Muscle of leg (tissue), 11 donors: ENCODE results near the gene MIOX. TPM values are rescaled to one million over a fixed set of nuclear protein-coding genes. Genes with fewer than 3 reads are reported as not detected.
A peak's percentile ranks its signal among the peaks of the same experiment; 100 is the strongest.

Experiments
- DNase-seq: peaks from one replicate; pipeline ENCODE4 v3.0.0; 2013
- H3K27ac ChIP-seq: one replicate; pipeline ENCODE4 v1.5.1; 2013; ENCODE audit warnings: mild to moderate bottlenecking, low read length, control low read depth
- H3K27me3 ChIP-seq: one replicate; pipeline ENCODE4 v1.6.1; 2013; ENCODE audit warnings: low read length; ENCODE audit not compliant: control insufficient read depth, insufficient read depth
- H3K36me3 ChIP-seq: one replicate; pipeline ENCODE4 v1.6.1; 2013; ENCODE audit warnings: low read length; ENCODE audit not compliant: control insufficient read depth, insufficient read depth
- H3K4me1 ChIP-seq: one replicate; pipeline ENCODE4 v1.6.1; 2013; ENCODE audit warnings: low read length; ENCODE audit not compliant: control insufficient read depth, insufficient read depth
- H3K4me3 ChIP-seq: one replicate; pipeline ENCODE4 v1.5.1; 2013; ENCODE audit warnings: low read length, control low read depth
- H3K9me3 ChIP-seq: replicated peaks from 2 replicates; pipeline ENCODE4 v1.6.1; 2013; ENCODE audit warnings: low read depth, low read length; ENCODE audit not compliant: control insufficient read depth
- WGBS: methylation state at CpG from one replicate; pipeline ENCODE4 v1.1.5; 2013; ENCODE audit warnings: missing lambda C conversion rate; ENCODE audit not compliant: insufficient coverage; 5-methylcytosine and 5-hydroxymethylcytosine counted together
- polyA plus RNA-seq, 8 donors: library from polyadenylated mRNA; unstranded; fragments of 120-200 nt; gene quantifications; one replicate each; pipeline versions ENCODE4 v1.2.1 to v1.2.3, GENCODE V29; 2013; ENCODE audit warnings: inconsistent platforms in 1 of 8, low replicate concordance in 1 of 8; ENCODE audit not compliant: insufficient read length in 8 of 8, insufficient read depth in 1 of 8
- total RNA-seq: library from RNA; stranded (reverse); fragments of 120-200 nt; gene quantifications from one replicate; pipeline ENCODE4 v1.2.4, GENCODE V29; 2013

The MIOX gene
- total and polyA plus RNA-seq, 9 donors, result 0.08 to 0.12 (median 0.10) TPM; not detected in 5

DNA sequence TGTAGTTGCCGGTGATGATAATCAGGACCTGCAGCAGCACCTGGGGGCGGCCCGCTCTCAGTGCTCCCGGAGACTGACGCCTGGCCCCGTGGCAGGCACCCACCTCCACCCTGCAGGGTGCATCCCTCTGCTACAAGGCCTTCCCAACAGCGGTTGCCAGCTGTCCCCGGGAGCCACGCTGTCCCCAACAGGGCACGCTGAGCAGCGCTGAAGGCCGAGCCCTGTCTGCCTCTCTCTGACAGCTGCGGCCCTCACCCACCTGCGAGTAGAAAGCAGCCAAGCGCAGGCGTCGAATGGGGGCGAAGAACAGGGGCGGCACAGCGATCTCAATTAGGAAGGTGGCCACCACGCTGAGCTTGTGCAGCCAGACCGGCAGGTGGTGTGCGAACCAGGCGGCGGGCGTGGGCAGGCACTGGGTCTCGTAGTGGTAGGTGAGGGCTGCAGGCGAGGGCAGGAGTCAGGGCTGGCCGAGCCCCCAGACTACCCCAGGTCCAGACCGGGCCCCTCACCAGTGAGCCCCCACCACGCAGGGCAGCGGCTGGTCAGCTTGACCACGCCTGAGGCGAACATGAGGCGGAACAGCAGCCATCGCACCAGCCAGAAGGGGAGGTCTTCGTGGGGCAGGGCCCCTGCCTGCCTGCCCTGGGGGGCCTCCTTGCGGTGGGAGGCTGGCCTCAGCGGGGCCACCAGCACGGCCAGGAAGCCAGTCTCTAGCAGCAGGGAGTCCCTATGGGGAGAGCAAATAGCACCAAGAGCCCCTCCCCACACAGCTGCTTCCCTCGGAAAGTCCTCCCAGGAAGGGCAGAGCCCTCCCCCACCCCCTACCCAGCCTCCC lies 19.3 kb downstream of the MIOX start:
- peak overlapping the region; percentile 83 for H3K4me3 ChIP-seq
- no peak overlapping the region for H3K27ac ChIP-seq
- 83% methylated on average over 30 of the region's 41 CpGs for WGBS
- no peak for DNase-seq
- H3K36me3 ChIP-seq, result peaks cover 30% of the 10 kb centered on the region
- no peaks in the 10 kb centered on the region for H3K27me3 ChIP-seq
- H3K4me1 ChIP-seq, result peaks cover 25% of the 10 kb centered on the region
- no peaks in the 10 kb centered on the region for H3K9me3 ChIP-seq

DNA sequence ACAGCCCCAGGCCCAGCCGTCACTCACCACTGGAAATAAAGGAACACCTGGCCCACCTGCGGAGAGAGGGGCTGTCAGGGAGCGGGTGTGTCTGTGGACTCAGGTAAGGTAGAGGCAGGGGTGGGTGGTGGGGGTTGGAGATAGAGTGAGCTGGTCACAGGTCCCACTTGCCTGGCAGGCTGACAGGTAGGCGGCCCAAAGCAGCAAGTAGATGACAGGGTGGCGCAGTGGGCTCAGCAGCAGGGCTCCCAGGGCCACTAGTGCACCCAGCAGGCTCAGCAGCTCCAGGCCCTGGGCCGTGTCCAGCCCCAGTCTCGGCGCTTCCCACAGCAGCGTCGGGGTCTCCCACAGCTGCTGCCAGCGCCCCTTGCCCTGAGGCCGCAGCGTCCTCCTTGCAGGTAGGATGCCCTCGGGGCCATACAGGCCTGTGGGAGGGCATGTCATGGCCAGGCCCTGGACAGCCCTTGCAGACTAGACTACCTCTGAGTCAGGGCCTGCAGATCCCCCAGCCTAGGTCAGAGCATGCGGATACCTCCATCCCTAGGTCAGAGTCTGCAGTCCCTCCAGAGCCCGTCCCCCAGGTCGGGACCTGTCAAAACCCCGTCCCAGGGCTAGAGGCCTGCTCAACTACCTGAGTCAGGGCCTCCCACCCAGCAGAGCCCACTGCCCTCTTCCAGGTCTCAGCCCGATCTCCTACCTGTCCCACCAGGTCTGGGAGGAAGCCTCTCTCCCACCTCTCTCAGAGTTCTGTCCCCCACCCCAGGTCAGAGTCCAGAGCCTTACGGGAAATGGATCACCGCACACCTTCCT lies 20.2 kb downstream of the MIOX start:
- WGBS, result 14% methylated on average over 20 of the region's 21 CpGs
- H3K36me3 ChIP-seq, result peaks cover 30% of the 10 kb centered on the region

DNA sequence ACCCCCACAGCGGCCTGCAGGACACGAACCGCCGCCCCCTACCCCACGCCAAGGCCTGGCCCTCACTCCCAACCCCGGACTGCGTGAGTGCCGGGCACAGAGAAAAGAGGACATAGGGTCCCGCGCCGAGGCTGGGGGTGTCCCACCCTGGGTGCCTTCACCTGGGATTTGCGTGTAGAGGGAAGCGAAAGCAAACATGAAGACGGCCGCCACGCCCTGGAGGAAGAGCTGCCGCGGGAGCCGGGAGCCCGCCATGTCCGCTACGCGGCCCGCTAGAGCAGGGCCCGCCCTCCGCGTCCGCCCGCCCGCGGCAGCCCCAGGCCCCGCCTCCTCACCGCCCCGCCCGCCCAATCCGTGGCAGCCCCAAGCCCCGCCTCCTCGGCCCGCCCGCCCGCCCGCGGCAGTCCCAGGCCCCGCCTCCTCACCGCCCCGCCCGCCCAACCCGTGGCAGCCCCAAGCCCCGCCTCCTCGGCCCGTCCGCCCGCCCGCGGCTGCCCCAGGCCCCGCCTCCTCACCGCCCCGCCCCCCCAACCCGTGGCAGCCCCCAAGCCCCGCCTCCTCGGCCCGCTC lies 20.8 kb downstream of the MIOX start, which contains the start of gene LMF2:
Gene LMF2 (minus strand): TSS at position 282 of the 570 bp plus-strand sequence. CDS start 27 bp downstream, at position 255.
- peaks cover 25% of the 10 kb centered on the region for H3K4me1 ChIP-seq
- H3K36me3 ChIP-seq, result peaks cover 30% of the 10 kb centered on the region
- H3K9me3 ChIP-seq, result no peaks in the 10 kb centered on the region
- peak within 1 kb of the TSS; percentile 96 for H3K27ac ChIP-seq
- H3K27me3 ChIP-seq, result no peaks in the 10 kb centered on the region
- no peak for DNase-seq
- H3K4me3 ChIP-seq, result peak within 1 kb of the TSS; percentile 83
- WGBS, result 0% methylated on average over 20 of the region's 62 CpGs

More for the DNA sequence above, 20.2 kb downstream of the MIOX start:
- no peaks in the 10 kb centered on the region for H3K27me3 ChIP-seq
- peak; percentile 42 for DNase-seq
- H3K4me3 ChIP-seq, result peak overlapping the region; percentile 83
- no peaks in the 10 kb centered on the region for H3K9me3 ChIP-seq
- H3K27ac ChIP-seq, result peak overlapping the region; percentile 78
- H3K4me1 ChIP-seq, result peaks cover 25% of the 10 kb centered on the region

DNA sequence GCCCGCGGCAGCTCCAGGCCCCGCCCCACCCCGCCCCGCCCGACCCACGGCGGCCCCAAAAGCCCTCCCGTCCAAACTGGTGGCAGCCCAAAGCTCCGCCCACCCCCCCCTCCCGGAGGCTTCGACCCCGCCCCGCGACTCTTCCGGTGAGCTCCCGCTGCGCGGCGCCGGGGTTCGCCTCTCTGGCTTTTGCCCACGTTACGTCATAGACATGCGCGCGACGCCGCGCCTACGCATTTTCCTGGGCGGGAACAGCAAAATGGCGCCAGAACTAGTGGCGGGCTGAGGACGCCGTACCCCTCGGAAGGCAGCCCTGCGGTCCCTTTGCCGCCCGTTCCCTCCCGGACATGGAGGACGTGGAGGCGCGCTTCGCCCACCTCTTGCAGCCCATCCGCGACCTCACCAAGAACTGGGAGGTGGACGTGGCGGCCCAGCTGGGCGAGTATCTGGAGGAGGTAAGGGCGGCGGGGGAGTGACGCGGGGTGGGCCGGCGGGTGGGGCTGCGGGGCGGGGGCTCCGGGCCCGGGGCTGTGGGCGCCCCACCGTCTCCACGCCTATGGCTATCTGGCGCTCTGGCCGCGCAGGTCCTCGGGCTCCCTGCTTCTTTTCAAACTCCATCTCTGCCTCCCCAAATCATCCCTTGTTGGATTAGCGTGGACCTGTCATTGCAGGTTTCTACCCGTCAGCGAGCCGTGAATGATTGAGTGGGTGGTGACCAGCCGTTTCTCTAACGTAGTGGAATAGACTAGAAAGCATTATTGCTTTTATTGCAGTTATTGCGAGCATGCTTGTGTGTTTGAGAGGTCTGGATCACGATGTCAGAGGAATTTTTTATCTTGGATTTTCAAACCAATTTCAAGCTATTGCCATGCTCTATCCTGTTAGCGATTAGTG lies 21.6 kb downstream of the MIOX start, which contains the start of gene NCAPH2:
Gene NCAPH2 (plus strand): TSS at position 234 of the 894 bp plus-strand sequence. CDS start 114 bp downstream, at position 348.
- Histone ChIP-seq H3K9me3 (no peaks in the 10 kb centered on the region), H3K4me1 (peaks cover 25% of the 10 kb centered on the region), H3K27me3 (no peaks in the 10 kb centered on the region), H3K27ac (peak within 1 kb of the TSS; percentile 96), H3K36me3 (peaks cover 32% of the 10 kb centered on the region), H3K4me3 (peak within 1 kb of the TSS; percentile 83)
- DNase-seq, result peak; percentile 99
- WGBS, result 1% methylated on average over 47 of the region's 76 CpGs

DNA sequence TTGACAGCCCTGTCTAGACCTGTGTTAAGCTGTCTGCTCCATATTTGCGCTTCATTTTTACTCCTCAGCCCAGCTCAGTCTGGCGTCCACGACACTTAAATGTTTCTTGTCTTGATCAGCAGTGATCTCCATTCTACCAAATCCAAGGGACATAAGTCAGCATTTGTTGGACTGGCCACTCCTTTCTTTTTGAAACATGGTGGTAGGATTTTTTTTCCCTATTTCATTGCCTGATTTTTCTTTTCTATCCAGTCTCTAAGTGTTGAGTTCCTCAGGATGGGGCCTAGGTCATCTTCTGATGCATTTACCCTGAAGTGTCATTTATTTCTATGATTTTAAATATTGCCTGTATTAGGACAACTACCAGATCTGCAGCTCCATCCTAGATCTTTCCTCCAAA lies 22.2 kb downstream of the MIOX start:
- DNase-seq, result no peak
- H3K27me3 ChIP-seq, result no peaks in the 10 kb centered on the region
- peaks cover 25% of the 10 kb centered on the region for H3K4me1 ChIP-seq
- H3K36me3 ChIP-seq, result peaks cover 32% of the 10 kb centered on the region
- peak overlapping the region; percentile 96 for H3K27ac ChIP-seq
- WGBS, result 0% methylated on average over 1 of the region's 3 CpGs
- H3K9me3 ChIP-seq, result no peaks in the 10 kb centered on the region
- peak overlapping the region; percentile 79 for H3K4me3 ChIP-seq

DNA sequence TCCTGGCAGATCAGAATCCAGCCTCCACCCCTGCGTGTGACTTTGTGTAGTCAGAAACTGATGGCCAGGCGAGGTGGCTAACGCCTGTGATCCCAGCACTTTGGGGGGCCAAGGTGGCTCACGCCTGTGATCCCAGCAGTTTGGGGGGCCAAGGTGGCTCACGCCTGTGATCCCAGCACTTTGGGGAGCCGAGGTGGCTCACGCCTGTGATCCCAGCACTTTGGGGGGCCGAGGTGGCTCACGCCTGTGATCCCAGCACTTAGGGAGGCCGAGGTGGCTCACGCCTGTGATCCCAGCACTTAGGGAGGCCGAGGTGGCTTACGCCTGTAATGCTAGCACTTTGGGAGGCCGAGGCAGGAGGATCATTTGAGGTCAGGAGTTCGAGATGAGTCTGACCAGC lies 26.5 kb downstream of the MIOX start:
- 92% methylated on average over 14 of the region's 15 CpGs for WGBS
- no peaks in the 10 kb centered on the region for H3K27me3 ChIP-seq

DNA sequence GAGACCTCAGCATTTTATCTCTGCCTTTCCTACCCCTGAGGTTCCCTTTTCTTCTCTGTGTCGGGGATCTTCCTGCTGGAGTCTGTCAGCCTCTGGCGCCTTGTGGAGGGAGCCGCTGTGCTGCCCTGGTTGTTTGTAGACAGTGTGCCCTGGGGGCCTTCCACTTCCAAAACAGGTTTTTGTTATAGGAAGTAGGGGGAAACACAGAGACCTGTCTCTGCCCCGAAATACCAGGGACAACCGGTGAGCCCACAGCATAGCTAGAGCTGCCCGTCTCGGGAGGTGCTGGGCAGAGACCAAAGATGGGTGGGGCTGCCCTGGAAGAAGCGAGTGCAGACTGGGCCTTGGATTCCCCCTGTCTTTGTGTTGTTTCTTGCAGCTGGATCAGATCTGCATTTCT lies 29.4 kb downstream of the MIOX start:
- Histone ChIP-seq H3K27me3 (no peaks in the 10 kb centered on the region), H3K4me3 (no peak overlapping the region), H3K36me3 (peaks cover 55% of the 10 kb centered on the region), H3K4me1 (no peaks in the 10 kb centered on the region), H3K27ac (no peak overlapping the region), H3K9me3 (no peaks in the 10 kb centered on the region)
- no peak for DNase-seq
- WGBS, result 82% methylated on average over 7 of the region's 8 CpGs

More for the DNA sequence above, 26.5 kb downstream of the MIOX start:
- no peaks in the 10 kb centered on the region for H3K9me3 ChIP-seq
- H3K36me3 ChIP-seq, result peaks cover 38% of the 10 kb centered on the region
- no peak overlapping the region for H3K4me3 ChIP-seq
- peaks cover 10% of the 10 kb centered on the region for H3K4me1 ChIP-seq
- DNase-seq, result no peak
- no peak overlapping the region for H3K27ac ChIP-seq

DNA sequence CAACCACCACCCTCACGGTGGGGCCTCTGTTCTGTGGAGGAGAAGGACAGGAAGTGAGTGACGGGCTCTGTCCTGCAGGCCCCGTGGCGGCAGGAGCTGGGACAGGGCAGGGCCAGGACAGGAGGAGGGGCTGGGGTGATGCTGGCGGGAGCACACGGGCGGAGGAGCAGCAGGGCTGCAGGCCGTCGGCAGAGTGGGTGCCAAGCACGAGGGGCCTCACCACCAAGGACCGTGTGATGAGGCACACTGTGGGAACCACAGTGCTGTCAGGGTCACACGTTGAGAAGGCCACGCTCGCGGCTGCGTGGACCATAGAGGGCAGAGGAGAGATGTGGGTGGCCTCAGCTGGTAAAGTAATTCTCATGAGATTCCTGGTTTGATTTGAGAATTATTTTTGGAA lies 30.2 kb downstream of the MIOX start:
- Histone ChIP-seq H3K4me1 (no peaks in the 10 kb centered on the region), H3K9me3 (no peaks in the 10 kb centered on the region), H3K36me3 (peaks cover 62% of the 10 kb centered on the region), H3K27me3 (no peaks in the 10 kb centered on the region), H3K4me3 (no peak overlapping the region), H3K27ac (no peak overlapping the region)
- DNase-seq, result no peak
- 86% methylated on average over 15 of the region's 16 CpGs for WGBS

DNA sequence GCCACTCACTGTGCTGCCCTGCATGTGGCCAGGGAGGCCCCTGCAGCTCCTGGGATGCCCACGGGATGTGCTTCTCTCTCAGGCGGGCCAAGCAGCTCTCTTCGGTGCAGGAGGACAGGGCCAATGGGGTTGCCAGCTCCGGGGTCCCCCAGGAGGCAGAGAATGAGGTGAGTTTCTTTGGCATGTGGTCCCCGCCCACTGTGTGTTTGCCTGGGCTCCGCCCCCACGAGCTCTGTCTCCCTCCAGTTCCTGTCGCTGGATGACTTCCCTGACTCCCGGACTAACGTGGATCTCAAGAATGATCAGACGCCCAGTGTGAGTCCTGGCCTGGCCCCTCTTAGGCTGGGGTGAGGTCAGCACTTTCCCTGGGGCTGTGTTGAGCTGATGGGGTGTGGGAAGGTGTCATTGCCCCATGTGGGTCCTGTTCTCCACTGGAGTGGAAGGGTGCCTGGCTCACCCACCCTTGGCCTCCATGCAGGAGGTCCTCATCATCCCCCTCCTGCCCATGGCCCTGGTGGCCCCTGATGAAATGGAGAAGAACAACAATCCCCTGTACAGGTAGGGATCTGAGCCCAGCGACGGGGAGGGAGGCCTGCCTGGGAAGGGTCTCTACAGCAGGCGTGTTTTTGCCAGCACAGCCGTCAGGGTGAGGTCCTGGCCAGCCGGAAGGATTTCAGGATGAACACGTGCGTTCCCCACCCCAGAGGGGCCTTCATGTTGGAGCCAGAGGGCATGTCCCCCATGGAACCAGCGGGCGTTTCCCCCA lies 31.0 kb downstream of the MIOX start:
- H3K27ac ChIP-seq, result no peak overlapping the region
- H3K27me3 ChIP-seq, result no peaks in the 10 kb centered on the region
- peaks cover 64% of the 10 kb centered on the region for H3K36me3 ChIP-seq
- no peaks in the 10 kb centered on the region for H3K4me1 ChIP-seq
- H3K4me3 ChIP-seq, result no peak overlapping the region
- WGBS, result 87% methylated on average over 15 of the region's 20 CpGs
- H3K9me3 ChIP-seq, result no peaks in the 10 kb centered on the region
- DNase-seq, result no peak
